Measurements from ENCODE around the gene SPAG9.
"Not testable (repeated sequence)": the region's sequence is repeated elsewhere in the genome, so short reads cannot be mapped to it uniquely, and the experiment has no call there.

The SPAG9 gene

DNA sequence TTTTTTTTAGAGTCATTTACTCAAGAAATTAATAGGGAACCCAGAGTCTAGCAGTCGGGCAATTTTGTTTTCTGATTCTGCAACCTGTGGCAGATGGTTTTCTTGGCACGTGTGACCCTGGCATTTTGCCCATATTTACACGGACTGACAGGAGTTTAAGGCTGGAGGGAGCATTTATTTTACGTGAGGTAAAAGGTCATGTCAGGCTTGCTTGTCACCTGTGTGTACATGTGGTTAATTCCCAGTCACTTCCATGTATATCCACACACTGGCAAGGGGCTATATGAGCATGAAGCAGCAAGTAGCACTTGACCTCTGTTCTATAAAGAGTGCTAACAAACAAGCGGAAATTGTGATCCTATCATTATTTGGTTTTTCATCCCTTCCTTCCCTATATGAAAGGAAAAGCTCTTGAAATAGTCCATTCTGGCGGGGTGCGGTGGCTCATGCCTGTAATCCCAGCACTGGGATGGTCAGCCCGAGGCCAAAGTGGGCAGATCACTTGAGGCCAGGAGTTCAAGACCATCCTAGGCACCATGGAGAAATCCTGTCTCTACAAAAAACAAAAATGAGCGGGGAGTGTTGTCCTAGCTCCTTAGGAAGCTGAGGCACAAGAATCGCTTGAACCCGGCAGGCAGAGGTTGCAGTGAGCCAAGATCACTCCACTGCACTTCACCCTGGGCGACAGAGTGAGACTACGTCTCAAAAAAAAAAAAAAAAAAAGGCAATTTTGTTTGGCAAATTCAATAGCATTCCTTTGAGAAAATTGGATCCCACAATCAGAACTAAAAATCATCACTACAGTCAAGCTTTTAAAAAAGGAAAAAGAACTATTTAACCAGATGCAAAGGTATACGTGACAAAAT is 2.1 kb downstream of the SPAG9 start:
- no peaks in the 10 kb centered on the region for H3K36me3 ChIP-seq
- no peak overlapping the region for H3K27ac ChIP-seq
- peaks cover 68% of the 10 kb centered on the region for H4K20me1 ChIP-seq
- H3K27me3 ChIP-seq = no peaks in the 10 kb centered on the region
- no peak for TF ChIP-seq Cebpa-rat (IDR thresholded peaks at IDR 0.05)
- peak overlapping the region; percentile 89 for H3K9ac ChIP-seq
- H3K4me1 ChIP-seq = peaks cover 39% of the 10 kb centered on the region
- H3K4me3 ChIP-seq = peak overlapping the region; percentile 94
- H3K9me3 ChIP-seq = no peaks in the 10 kb centered on the region
- peak overlapping the region; percentile 95 for H3K4me2 ChIP-seq

DNA sequence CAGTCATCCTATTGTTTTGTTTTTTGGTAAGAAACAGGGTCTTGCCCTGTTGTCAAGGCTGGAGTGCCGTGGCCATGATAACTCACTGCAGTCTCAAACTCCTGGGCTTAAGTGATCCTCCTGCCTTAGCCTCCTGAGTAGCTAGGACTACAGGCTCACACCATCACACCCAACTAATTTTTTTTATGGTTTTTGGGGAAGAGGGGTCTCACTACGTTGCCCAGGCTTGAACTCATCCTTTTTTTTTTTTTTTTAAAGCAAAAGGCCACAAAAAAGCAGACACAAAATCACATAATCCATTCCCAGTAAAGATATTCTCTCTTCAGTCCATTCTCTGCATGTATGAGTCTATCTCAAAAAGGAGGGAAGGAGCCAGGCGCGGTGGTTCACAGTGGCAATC is 5.5 kb downstream of the SPAG9 start:
- Histone ChIP-seq H3K4me2 (no peak overlapping the region), H3K27me3 (no peaks in the 10 kb centered on the region), H3K4me3 (no peak overlapping the region), H3K27ac (no peak overlapping the region), H4K20me1 (peaks cover 100% of the 10 kb centered on the region), H3K9me3 (no peaks in the 10 kb centered on the region), H3K9ac (no peak overlapping the region), H3K36me3 (peaks cover 13% of the 10 kb centered on the region; the same call in 1 of the 2 replicates), H3K4me1 (peaks cover 40% of the 10 kb centered on the region)
- no peak for TF ChIP-seq Cebpa-rat (IDR thresholded peaks at IDR 0.05)

DNA sequence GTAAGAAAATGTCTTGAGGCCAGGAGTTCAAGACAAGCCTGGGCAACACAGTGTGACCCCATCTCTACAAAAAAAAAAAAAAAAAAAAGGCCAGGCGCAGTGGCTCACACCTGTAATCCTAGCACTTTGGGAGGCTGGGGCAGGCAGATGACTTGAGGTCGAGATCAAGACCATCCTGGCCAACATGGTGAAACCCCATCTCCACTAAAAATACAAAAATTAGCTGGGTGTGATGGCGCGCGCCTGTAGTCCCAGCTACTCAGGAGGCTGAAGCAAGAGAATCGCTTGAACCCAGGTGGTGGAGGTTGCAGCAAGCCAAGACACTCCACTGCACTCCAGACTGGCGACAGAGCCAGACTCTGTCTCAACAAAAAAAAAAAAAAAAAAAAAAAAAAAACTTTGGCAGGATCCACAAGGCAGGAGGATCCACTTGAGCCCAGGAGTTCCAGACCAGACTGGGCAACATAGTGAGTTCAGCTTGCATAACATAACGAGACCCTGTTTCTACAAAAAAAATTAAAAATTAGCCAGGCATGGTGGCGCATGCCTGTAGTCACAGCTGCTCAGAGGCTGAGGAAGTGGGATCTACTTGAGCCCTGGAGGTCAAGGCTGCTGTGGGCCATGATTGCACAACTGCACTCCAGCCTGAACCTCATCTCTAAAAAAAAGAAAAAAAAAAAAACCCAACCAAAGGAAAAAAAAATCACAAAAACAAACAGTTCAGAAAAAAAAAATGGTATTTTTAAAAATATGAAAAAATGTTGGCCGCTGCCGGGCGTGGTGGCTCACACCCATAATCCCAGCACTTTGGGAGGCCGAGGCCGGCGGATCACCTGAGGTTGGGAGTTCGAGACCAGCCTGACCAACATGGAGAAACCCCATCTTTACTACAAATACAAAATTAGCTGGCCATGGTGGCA is 8.1 kb downstream of the SPAG9 start:
- H3K27me3 ChIP-seq, H3K4me3 ChIP-seq, H3K9ac ChIP-seq, H3K27ac ChIP-seq, H3K9me3 ChIP-seq: not testable (repeated sequence)
- TF ChIP-seq Cebpa-rat (IDR thresholded peaks at IDR 0.05) = peak; percentile 56
- Histone ChIP-seq H3K4me2 (peak overlapping the region; percentile 10; the same call in 1 of the 2 replicates), H4K20me1 (peaks cover 100% of the 10 kb centered on the region), H3K4me1 (peaks cover 20% of the 10 kb centered on the region), H3K36me3 (peaks cover 13% of the 10 kb centered on the region; the same call in 1 of the 2 replicates)

DNA sequence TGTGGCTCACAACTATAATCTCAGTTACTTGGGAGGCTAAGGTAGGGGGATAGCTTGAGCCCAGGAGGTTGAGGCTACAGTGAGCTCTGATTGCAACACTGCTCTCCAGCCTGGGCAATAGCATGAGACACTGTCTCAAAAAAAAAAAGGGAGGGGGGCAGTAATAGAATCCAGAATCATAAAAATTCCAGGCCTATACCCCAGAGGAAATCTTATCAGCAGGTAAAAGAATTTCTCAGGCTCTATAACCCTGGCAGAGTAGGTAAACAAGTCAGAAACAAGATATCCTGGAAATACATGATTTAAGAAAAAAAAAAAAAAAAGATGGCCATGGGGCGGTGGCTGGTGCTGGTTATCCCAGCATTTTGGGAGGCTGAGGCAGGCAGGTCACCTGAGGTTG is 12.9 kb downstream of the SPAG9 start:
- Histone ChIP-seq H3K9me3 (no peaks in the 10 kb centered on the region), H3K4me2 (no peak overlapping the region), H3K9ac (no peak overlapping the region), H3K4me1 (peaks cover 20% of the 10 kb centered on the region), H3K36me3 (peaks cover 13% of the 10 kb centered on the region; the same call in 1 of the 2 replicates), H4K20me1 (peaks cover 95% of the 10 kb centered on the region), H3K4me3 (no peak overlapping the region), H3K27me3 (no peaks in the 10 kb centered on the region), H3K27ac (no peak overlapping the region)
- TF ChIP-seq Cebpa-rat (IDR thresholded peaks at IDR 0.05) = no peak

DNA sequence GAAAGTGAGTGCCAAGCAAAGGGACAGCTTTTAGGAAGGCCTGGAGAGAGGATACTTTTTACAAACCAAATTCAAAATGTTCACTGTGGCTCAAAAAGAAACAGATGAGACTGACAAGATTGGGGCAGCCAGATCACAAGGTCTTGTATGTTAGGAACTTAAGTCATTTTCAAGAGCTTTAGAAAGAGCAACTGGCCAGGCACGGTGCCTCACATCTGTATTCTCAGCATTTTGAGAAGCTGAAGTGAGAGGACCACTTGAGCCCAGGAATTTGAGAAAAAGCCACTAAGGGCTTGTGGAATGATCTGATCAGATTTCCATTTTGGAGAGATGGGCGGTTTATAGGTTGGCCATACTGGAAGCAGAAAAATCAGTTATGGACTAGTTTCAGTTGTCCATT is 17.2 kb downstream of the SPAG9 start:
- no peak overlapping the region for H3K4me3 ChIP-seq
- H4K20me1 ChIP-seq = peaks cover 95% of the 10 kb centered on the region
- no peak overlapping the region for H3K4me2 ChIP-seq
- peaks cover 17% of the 10 kb centered on the region for H3K4me1 ChIP-seq
- H3K9ac ChIP-seq = no peak overlapping the region
- TF ChIP-seq Cebpa-rat (IDR thresholded peaks at IDR 0.05) = no peak
- peaks cover 4% of the 10 kb centered on the region; the same call in 1 of the 2 replicates for H3K36me3 ChIP-seq
- H3K9me3 ChIP-seq = no peaks in the 10 kb centered on the region
- no peaks in the 10 kb centered on the region for H3K27me3 ChIP-seq
- no peak overlapping the region for H3K27ac ChIP-seq

DNA sequence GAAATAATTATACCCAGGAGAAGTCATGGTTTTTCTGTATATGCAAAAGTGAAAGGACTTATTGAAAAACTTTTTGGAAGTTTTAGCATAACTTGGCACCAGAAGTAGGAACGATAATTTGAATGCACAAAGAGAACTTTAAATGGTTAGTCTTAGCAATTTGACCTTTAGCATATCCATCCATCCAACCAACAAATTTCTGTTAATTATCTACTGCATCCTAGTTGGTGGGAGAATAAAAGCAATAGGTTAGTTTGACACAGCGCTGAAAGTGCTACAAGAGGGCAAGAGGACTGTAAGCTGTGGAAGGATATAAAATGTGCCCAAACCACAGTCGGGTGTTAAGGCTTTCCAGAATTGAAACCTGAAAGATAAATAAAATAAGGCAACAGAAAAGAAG is 17.6 kb downstream of the SPAG9 start:
- Histone ChIP-seq H3K4me3 (no peak overlapping the region), H3K36me3 (peaks cover 4% of the 10 kb centered on the region; the same call in 1 of the 2 replicates), H3K27ac (no peak overlapping the region), H3K27me3 (no peaks in the 10 kb centered on the region), H3K9ac (no peak overlapping the region), H3K4me1 (peaks cover 21% of the 10 kb centered on the region), H3K9me3 (no peaks in the 10 kb centered on the region), H4K20me1 (peaks cover 95% of the 10 kb centered on the region), H3K4me2 (no peak overlapping the region)
- TF ChIP-seq Cebpa-rat (IDR thresholded peaks at IDR 0.05) = no peak

DNA sequence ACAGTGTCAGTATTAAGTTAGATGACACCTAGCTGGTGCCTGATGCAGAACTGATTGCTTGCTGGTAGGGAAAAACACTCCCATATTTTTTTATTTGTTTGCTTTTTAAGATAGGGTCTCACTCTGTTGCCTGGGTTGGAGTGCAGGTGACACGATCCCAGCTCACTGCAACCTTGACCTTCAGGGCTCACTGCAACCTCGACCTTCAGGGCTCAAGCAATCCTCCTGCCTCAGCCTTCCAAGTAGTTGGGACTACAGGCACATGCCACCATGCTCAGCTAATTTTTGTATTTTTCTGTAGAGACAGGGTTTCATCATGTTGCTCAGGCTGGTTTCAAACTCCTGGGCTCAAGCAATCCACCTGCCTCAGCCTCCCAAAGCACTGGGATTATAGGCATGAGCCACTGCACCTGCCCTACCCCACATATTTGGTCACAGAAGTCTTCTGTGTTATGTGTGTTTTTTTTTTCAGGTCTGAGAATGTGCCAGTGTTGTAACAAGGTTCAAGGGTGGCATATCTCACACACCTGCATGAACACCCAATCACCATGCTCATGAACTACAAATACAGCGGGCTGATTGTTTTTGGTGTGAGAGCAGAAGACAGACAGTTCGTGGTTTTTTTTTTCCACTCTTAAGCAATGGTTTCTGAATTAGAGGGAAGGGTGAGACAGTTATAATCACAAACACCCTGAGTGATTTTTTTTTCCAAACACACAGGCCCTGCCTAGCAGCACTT is 22.8 kb downstream of the SPAG9 start:
- H3K36me3 ChIP-seq = peaks cover 9% of the 10 kb centered on the region; the same call in 1 of the 2 replicates
- H3K4me2 ChIP-seq = no peak overlapping the region
- H3K9me3 ChIP-seq = no peaks in the 10 kb centered on the region
- H3K9ac ChIP-seq = peak overlapping the region; percentile 35; the same call in 1 of the 2 replicates
- H3K4me1 ChIP-seq = peaks cover 37% of the 10 kb centered on the region
- TF ChIP-seq Cebpa-rat (IDR thresholded peaks at IDR 0.05) = no peak
- no peak overlapping the region for H3K27ac ChIP-seq
- H4K20me1 ChIP-seq = peaks cover 96% of the 10 kb centered on the region
- H3K27me3 ChIP-seq = no peaks in the 10 kb centered on the region
- no peak overlapping the region for H3K4me3 ChIP-seq

DNA sequence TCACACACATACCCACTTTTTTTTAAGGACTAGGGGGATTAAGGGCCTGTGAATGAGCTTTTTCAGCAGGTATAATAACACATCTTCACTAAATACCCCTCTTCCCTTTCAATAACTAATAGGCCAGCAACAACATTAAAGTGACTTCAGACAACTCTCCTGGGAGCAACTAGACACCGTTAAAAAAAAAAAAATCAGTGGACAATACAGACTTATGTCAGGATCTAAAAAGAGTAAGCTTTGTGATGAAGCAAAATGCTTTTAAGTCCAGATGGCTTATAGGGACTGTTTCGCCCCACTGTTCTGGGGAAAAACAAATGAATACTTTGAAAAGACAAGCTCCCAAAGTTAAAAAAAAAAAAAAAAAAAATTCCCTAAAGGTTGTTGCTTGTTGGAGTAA is 29.0 kb downstream of the SPAG9 start:
- Histone ChIP-seq H3K27ac (no peak overlapping the region), H3K9ac (no peak overlapping the region), H3K4me2 (peak overlapping the region; percentile 14; the same call in 1 of the 2 replicates), H3K9me3 (no peaks in the 10 kb centered on the region), H3K4me1 (peaks cover 47% of the 10 kb centered on the region), H3K36me3 (peaks cover 10% of the 10 kb centered on the region; the same call in 1 of the 2 replicates), H3K27me3 (no peaks in the 10 kb centered on the region), H4K20me1 (peaks cover 94% of the 10 kb centered on the region), H3K4me3 (no peak overlapping the region)
- TF ChIP-seq Cebpa-rat (IDR thresholded peaks at IDR 0.05) = no peak

DNA sequence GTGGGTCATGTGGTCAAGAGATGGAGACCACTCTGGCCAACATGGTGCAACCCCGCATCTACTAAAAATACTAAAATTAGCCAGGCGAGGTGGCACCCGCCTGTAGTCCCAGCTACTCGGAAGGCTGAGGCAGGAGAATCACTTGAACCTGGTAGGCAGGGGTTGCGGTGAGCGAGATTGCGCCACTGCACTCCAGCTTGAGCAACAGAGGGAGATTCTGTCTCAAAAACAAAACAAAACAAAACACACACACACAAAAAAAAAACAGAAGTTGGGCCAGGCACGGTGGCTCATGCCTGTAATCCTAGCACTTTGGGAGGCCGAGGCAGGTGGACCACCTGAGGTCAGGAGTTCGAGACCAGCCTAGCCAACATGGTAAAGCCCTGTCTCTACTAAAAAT is 31.8 kb downstream of the SPAG9 start:
- H3K4me3 ChIP-seq, H3K9ac ChIP-seq, H3K27me3 ChIP-seq, H3K9me3 ChIP-seq, H3K27ac ChIP-seq: not testable (repeated sequence)
- peaks cover 33% of the 10 kb centered on the region for H3K4me1 ChIP-seq
- H4K20me1 ChIP-seq = peaks cover 94% of the 10 kb centered on the region
- peak overlapping the region; percentile 45; the same call in 1 of the 2 replicates for H3K4me2 ChIP-seq
- peaks cover 14% of the 10 kb centered on the region; the same call in 1 of the 2 replicates for H3K36me3 ChIP-seq
